ENCODE results near the gene HSPA14. TPM values are rescaled to one million over a fixed set of nuclear protein-coding genes. Genes with fewer than 3 reads are reported as not detected.

Gene HSPA14
- 20.9 and 21.3 TPM in 2 replicates for polyA plus RNA-seq (2013)

GRCh38 chr10:14837757-14838581, at the start of gene HSPA14, which contains the start of the genes CDNF and MSANTD7:
Gene HSPA14, plus strand, starts transcription at chr10:14838306. Its CDS starts 97 bp downstream, at chr10:14838403.
Gene CDNF, minus strand, starts transcription at chr10:14838037. Its CDS starts 91 bp downstream, at chr10:14837946.
Gene MSANTD7, plus strand, starts transcription at chr10:14838306. Its CDS starts 3,979 bp downstream, at chr10:14842285.
- peaks cover 2% of the 10 kb centered on the region for H3K9me3 ChIP-seq (ENCODE audit: insufficient read depth, low read depth, low read length)
- no CpG with 5 or more reads among the region's 72 CpGs for WGBS (ENCODE audit: extremely low coverage, insufficient coverage, insufficient read length)

DNA sequence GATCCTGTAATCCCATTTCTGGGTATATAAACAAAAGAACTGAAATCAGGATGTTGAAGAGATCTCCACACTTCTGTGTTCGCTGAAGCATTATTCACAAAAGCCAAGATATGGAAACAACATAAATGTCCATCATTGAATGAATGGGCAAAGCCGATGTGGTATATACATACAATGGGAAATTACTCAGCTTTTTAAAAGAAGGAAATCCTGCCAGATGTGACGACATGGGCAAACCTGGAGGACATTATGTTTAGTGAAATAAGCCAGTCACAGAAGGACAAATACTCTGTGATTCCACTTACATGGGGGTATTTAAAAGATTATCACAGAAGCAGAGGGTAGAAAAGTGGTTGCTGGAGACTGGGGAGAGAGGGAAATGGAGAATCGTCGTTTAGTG, 39.5 kb upstream of the HSPA14 start:
- H3K4ac ChIP-seq (ENCODE audit: low read depth, low read length) = no peak overlapping the region
- no peak overlapping the region for H3K27ac ChIP-seq (ENCODE audit: low read depth, low read length)
- no peak overlapping the region for H2BK120ac ChIP-seq (ENCODE audit: insufficient read depth, low read length, poor library complexity)
- H3K14ac ChIP-seq (ENCODE audit: low read length) = no peak overlapping the region
- H2BK12ac ChIP-seq (ENCODE audit: low read length) = no peak overlapping the region
- no peak overlapping the region for H3K4me3 ChIP-seq (ENCODE audit: low read depth, low read length)
- no peak overlapping the region for H2AFZ ChIP-seq (ENCODE audit: insufficient read depth, low read length, poor library complexity)
- no CpG with 5 or more reads among the region's 5 CpGs for WGBS (ENCODE audit: extremely low coverage, insufficient coverage, insufficient read length)
- H3K27me3 ChIP-seq (ENCODE audit: insufficient read depth, low read length) = no peaks in the 10 kb centered on the region
- H3K4me1 ChIP-seq (ENCODE audit: control insufficient read depth in 1 of 2, insufficient read depth in 2 of 2, low read length in 2 of 2) = no peaks in the 10 kb centered on the region
- no peaks in the 10 kb centered on the region for H3K36me3 ChIP-seq (ENCODE audit: control insufficient read depth in 1 of 2, insufficient read depth in 2 of 2, low read length in 2 of 2)
- H3K9me3 ChIP-seq (ENCODE audit: insufficient read depth, low read depth, low read length) = peaks cover 2% of the 10 kb centered on the region
- H3K79me1 ChIP-seq (ENCODE audit: low read length) = no peaks in the 10 kb centered on the region
- H4K91ac ChIP-seq (ENCODE audit: low read depth, low read length) = no peak overlapping the region
- no peak overlapping the region for H2BK5ac ChIP-seq (ENCODE audit: low read depth, low read length, poor library complexity)
- no peak overlapping the region for H3K18ac ChIP-seq (ENCODE audit: low read length)
- H2AK5ac ChIP-seq (ENCODE audit: low read length) = no peak overlapping the region
- H4K8ac ChIP-seq (ENCODE audit: low read depth, low read length) = no peak overlapping the region
- no peak overlapping the region for H3K4me2 ChIP-seq (ENCODE audit: low read length)
- no peak for DNase-seq
- no peak overlapping the region for H4K12ac ChIP-seq (ENCODE audit: low read depth, low read length)
- H3K79me2 ChIP-seq (ENCODE audit: control insufficient read depth, insufficient read depth, low read length, poor library complexity) = no peaks in the 10 kb centered on the region
- no peak overlapping the region for H3K23ac ChIP-seq (ENCODE audit: low read length)
- H3K9ac ChIP-seq (ENCODE audit: low read length) = no peak overlapping the region

More at GRCh38 chr10:14837757-14838581, at the start of gene HSPA14, which contains the start of the genes CDNF and MSANTD7:
- H2BK12ac ChIP-seq (ENCODE audit: low read length) = peak within 1 kb of the TSS; percentile 38
- peak within 1 kb of the TSS; percentile 85 for H3K4ac ChIP-seq (ENCODE audit: low read depth, low read length)
- peak within 1 kb of the TSS; percentile 100 for H3K4me3 ChIP-seq (ENCODE audit: low read depth, low read length)
- peaks cover 3% of the 10 kb centered on the region in 2 experiments for H3K4me1 ChIP-seq (ENCODE audit: control insufficient read depth in 1 of 2, insufficient read depth in 2 of 2, low read length in 2 of 2)
- peak within 1 kb of the TSS; percentile 67 for H2BK120ac ChIP-seq (ENCODE audit: insufficient read depth, low read length, poor library complexity)
- H3K79me1 ChIP-seq (ENCODE audit: low read length) = peaks cover 14% of the 10 kb centered on the region
- peak within 1 kb of the TSS; percentile 65 for H4K12ac ChIP-seq (ENCODE audit: low read depth, low read length)
- peak within 1 kb of the TSS; percentile 61 for H2AK5ac ChIP-seq (ENCODE audit: low read length)
- peak within 1 kb of the TSS; percentile 99 for H3K9ac ChIP-seq (ENCODE audit: low read length)
- peak within 1 kb of the TSS; percentile 92 for H2AFZ ChIP-seq (ENCODE audit: insufficient read depth, low read length, poor library complexity)
- H3K18ac ChIP-seq (ENCODE audit: low read length) = peak within 1 kb of the TSS; percentile 84
- H3K79me2 ChIP-seq (ENCODE audit: control insufficient read depth, insufficient read depth, low read length, poor library complexity) = peaks cover 15% of the 10 kb centered on the region
- H3K27ac ChIP-seq (ENCODE audit: low read depth, low read length) = peak within 1 kb of the TSS; percentile 83
- peak within 1 kb of the TSS; percentile 87 for H3K14ac ChIP-seq (ENCODE audit: low read length)
- DNase-seq = peak; percentile 100
- H3K23ac ChIP-seq (ENCODE audit: low read length) = no peak within 1 kb of the TSS
- H3K36me3 ChIP-seq (ENCODE audit: control insufficient read depth in 1 of 2, insufficient read depth in 2 of 2, low read length in 2 of 2) = peaks cover 13 to 15% of the 10 kb centered on the region in 2 experiments
- H4K91ac ChIP-seq (ENCODE audit: low read depth, low read length) = peak within 1 kb of the TSS; percentile 82
- H4K8ac ChIP-seq (ENCODE audit: low read depth, low read length) = peak within 1 kb of the TSS; percentile 88
- H2BK5ac ChIP-seq (ENCODE audit: low read depth, low read length, poor library complexity) = peak within 1 kb of the TSS; percentile 90
- H3K4me2 ChIP-seq (ENCODE audit: low read length) = peak within 1 kb of the TSS; percentile 93
- no peaks in the 10 kb centered on the region for H3K27me3 ChIP-seq (ENCODE audit: insufficient read depth, low read length)

DNA sequence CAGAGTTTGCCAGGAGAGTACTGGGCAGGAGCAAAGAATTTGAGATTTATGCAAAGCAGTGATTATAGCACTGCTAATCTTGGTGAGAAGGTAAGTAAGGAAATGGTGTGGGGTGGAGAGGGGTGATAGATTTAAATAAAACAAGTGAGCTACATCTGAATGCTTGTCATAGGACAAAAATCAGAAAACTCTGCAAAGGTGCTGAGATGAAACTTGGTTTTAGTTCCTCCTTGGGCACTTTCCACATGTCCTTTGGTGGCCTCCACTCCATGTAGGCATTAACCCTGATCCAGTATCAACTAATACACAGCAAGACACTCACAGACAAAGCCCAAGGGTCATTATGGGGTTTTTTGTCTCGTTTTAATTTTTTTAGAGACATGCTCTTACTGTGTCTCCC, 37.7 kb upstream of the HSPA14 start:
- Histone ChIP-seq H3K9me3 (ENCODE audit: insufficient read depth, low read depth, low read length) (peaks cover 2% of the 10 kb centered on the region), H3K36me3 (ENCODE audit: control insufficient read depth in 1 of 2, insufficient read depth in 2 of 2, low read length in 2 of 2) (no peaks in the 10 kb centered on the region), H4K8ac (ENCODE audit: low read depth, low read length) (no peak overlapping the region), H3K27me3 (ENCODE audit: insufficient read depth, low read length) (no peaks in the 10 kb centered on the region), H3K79me2 (ENCODE audit: control insufficient read depth, insufficient read depth, low read length, poor library complexity) (no peaks in the 10 kb centered on the region), H3K27ac (ENCODE audit: low read depth, low read length) (no peak overlapping the region), H3K4ac (ENCODE audit: low read depth, low read length) (no peak overlapping the region), H3K14ac (ENCODE audit: low read length) (no peak overlapping the region), H4K91ac (ENCODE audit: low read depth, low read length) (no peak overlapping the region), H3K18ac (ENCODE audit: low read length) (no peak overlapping the region), H2BK120ac (ENCODE audit: insufficient read depth, low read length, poor library complexity) (no peak overlapping the region), H3K9ac (ENCODE audit: low read length) (no peak overlapping the region), H4K12ac (ENCODE audit: low read depth, low read length) (no peak overlapping the region), H3K23ac (ENCODE audit: low read length) (no peak overlapping the region), H2AK5ac (ENCODE audit: low read length) (no peak overlapping the region), H3K4me1 (ENCODE audit: control insufficient read depth in 1 of 2, insufficient read depth in 2 of 2, low read length in 2 of 2) (no peaks in the 10 kb centered on the region), H3K79me1 (ENCODE audit: low read length) (no peaks in the 10 kb centered on the region), H3K4me3 (ENCODE audit: low read depth, low read length) (no peak overlapping the region), H2BK5ac (ENCODE audit: low read depth, low read length, poor library complexity) (no peak overlapping the region), H2BK12ac (ENCODE audit: low read length) (no peak overlapping the region), H3K4me2 (ENCODE audit: low read length) (no peak overlapping the region), H2AFZ (ENCODE audit: insufficient read depth, low read length, poor library complexity) (no peak overlapping the region)
- no peak for DNase-seq
- no CpG with 5 or more reads among the region's 1 CpG for WGBS (ENCODE audit: extremely low coverage, insufficient coverage, insufficient read length)

- no peaks in the 10 kb centered on the region for H3K4me1 ChIP-seq (ENCODE audit: control insufficient read depth in 1 of 2, insufficient read depth in 2 of 2, low read length in 2 of 2)
- H4K12ac ChIP-seq (ENCODE audit: low read depth, low read length) = no peak overlapping the region
- no peak overlapping the region for H4K8ac ChIP-seq (ENCODE audit: low read depth, low read length)
- no peak overlapping the region for H2BK5ac ChIP-seq (ENCODE audit: low read depth, low read length, poor library complexity)
- H3K18ac ChIP-seq (ENCODE audit: low read length) = no peak overlapping the region
- H3K9me3 ChIP-seq (ENCODE audit: insufficient read depth, low read depth, low read length) = peaks cover 2% of the 10 kb centered on the region
- no peak overlapping the region for H3K4ac ChIP-seq (ENCODE audit: low read depth, low read length)
- H3K27ac ChIP-seq (ENCODE audit: low read depth, low read length) = no peak overlapping the region
- no peaks in the 10 kb centered on the region for H3K27me3 ChIP-seq (ENCODE audit: insufficient read depth, low read length)
- no CpG with 5 or more reads among the region's 5 CpGs for WGBS (ENCODE audit: extremely low coverage, insufficient coverage, insufficient read length)
- H2AK5ac ChIP-seq (ENCODE audit: low read length) = no peak overlapping the region
- H4K91ac ChIP-seq (ENCODE audit: low read depth, low read length) = no peak overlapping the region
- H3K9ac ChIP-seq (ENCODE audit: low read length) = no peak overlapping the region
- no peak for DNase-seq
- no peaks in the 10 kb centered on the region for H3K36me3 ChIP-seq (ENCODE audit: control insufficient read depth in 1 of 2, insufficient read depth in 2 of 2, low read length in 2 of 2)
- H3K14ac ChIP-seq (ENCODE audit: low read length) = no peak overlapping the region
- H3K4me2 ChIP-seq (ENCODE audit: low read length) = no peak overlapping the region
- H3K4me3 ChIP-seq (ENCODE audit: low read depth, low read length) = no peak overlapping the region
- no peaks in the 10 kb centered on the region for H3K79me2 ChIP-seq (ENCODE audit: control insufficient read depth, insufficient read depth, low read length, poor library complexity)
- no peak overlapping the region for H2BK12ac ChIP-seq (ENCODE audit: low read length)
- H3K79me1 ChIP-seq (ENCODE audit: low read length) = no peaks in the 10 kb centered on the region
- H2AFZ ChIP-seq (ENCODE audit: insufficient read depth, low read length, poor library complexity) = no peak overlapping the region
- H3K23ac ChIP-seq (ENCODE audit: low read length) = no peak overlapping the region
- H2BK120ac ChIP-seq (ENCODE audit: insufficient read depth, low read length, poor library complexity) = no peak overlapping the region
Measured at GRCh38 chr10:14801723-14802122, 36.4 kb upstream of the HSPA14 start.
